Subcutaneous adipose tissue (tissue), 4 donors: ENCODE results near the gene CCR3. TPM values are rescaled to one million over a fixed set of nuclear protein-coding genes. Genes with fewer than 3 reads are reported as not detected.

Experiments used
- total RNA-seq, 4 donors: library from RNA; depleted of rRNA; stranded (reverse); fragments of >200 nt; gene quantifications; one replicate each; pipeline ENCODE4 v1.1.0, GENCODE V29; 2016
- TF ChIP-seq, protein P1 (sequence below): fragments of 450-650 bp; IDR thresholded peaks from one replicate; pipeline ENCODE4 v1.5.1; 2016; ENCODE audit warnings: low read depth, mild to moderate bottlenecking, control low read depth, antibody characterized with exemption, moderate library complexity

Gene CCR3
- total RNA-seq, 4 donors from 2014 or later: not detected

DNA sequence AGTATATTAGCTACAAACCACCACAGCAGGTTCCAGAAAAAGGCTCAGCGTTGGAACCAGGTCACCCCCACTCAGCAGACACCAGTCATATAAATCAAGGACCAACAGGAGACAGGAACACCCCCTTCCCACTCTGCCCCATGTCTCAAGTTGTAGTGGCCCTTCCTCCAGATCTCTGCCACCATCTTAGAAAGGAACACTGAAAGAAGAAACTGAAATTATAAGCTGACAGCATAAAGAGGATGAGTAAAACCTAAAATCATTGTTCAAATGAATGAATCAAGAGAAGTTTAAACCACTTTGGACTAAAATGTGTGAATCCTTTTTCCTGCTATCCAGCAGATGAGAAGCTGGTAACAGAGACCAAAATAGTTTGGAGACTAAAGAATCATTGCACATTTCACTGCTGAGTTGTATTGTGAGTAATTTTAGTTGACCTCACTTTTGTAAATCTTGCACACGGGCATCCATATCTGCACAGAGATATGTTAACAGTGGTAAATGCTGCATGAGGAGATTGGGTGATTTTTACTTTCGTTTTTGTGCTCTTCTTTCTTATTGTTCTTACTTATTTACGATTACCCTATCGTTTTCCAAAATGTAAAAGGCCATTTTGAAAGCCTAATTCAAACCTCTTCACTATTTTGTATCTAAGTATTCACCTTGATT lies 19.8 kb downstream of the CCR3 start:
- TF ChIP-seq, protein P1, sequence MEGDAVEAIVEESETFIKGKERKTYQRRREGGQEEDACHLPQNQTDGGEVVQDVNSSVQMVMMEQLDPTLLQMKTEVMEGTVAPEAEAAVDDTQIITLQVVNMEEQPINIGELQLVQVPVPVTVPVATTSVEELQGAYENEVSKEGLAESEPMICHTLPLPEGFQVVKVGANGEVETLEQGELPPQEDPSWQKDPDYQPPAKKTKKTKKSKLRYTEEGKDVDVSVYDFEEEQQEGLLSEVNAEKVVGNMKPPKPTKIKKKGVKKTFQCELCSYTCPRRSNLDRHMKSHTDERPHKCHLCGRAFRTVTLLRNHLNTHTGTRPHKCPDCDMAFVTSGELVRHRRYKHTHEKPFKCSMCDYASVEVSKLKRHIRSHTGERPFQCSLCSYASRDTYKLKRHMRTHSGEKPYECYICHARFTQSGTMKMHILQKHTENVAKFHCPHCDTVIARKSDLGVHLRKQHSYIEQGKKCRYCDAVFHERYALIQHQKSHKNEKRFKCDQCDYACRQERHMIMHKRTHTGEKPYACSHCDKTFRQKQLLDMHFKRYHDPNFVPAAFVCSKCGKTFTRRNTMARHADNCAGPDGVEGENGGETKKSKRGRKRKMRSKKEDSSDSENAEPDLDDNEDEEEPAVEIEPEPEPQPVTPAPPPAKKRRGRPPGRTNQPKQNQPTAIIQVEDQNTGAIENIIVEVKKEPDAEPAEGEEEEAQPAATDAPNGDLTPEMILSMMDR: no peak

DNA sequence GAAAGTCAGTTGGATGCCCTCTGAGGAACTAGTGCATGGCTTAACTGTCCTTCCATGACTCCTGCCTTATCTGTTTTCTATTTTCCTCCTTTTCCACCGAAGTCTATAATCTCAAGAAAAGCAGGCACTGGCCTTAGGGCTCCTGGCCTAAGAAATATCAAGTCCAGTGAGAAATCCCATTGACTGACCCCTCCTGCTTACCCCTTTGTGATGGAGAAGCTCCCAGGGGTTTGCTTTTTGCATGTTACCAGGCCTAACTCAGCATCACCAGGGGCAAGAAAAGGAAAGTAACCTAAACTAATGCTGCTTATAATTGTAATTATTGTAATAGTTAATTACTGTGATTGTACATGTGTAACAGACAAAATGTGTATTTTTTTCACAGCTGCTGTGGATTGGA lies 21.7 kb downstream of the CCR3 start:
- TF ChIP-seq, protein P1: no peak

DNA sequence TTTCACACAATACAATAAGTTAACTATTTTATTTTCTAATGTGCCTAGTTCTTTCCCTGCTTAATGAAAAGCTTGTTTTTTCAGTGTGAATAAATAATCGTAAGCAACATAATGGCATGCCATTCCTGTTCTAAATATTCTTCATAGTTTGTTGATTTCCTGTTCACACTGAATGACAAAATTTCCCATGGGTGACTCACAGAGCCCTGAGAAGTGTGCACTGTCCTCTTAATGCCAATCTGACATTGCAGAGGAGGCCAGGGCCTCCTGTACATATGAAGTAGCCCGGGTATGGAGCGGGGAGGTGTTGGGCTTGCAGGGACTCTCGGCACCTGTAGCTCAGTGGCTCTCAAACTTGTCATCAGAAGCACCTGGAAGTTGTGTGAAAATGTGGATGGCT lies 24.3 kb downstream of the CCR3 start:
- TF ChIP-seq, protein P1: no peak

DNA sequence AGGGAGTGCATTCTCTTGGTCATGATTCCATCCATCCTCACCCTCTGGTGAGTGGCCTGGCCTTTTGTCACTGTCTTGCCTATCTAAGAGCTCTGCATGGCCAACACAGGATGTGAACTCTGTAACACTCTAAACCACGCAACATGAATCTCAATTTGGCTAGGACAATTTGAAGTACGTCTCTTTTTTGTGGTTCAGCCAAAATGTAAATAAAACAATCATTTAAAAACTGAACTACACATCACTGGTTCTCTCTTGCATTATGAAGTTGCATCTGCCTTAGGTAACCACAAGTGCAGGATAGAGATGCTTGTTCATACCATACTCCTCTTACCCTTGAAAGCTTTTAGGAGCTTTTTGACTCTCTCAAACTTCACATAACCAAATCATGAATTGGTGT lies 27.3 kb downstream of the CCR3 start:
- TF ChIP-seq, protein P1: no peak

DNA sequence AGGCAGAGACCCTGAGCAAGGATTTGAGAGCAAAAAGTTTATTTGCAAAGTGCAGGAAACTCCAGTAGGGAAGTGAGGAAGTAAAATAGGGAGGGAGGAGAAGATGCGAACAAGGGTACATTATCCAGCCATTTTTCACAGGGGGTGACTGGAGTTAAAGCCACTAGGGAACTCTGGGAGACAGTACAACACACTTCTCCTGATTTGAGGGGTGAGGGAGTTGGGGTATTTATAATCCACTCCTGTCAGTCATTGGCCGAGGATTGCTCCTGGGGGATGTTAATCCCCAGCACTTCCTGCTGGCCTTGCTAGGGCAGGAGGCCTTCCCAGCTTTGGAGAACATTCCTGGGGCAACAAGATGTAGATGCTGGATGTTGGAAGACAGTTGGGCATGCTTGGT lies 28.2 kb downstream of the CCR3 start:
- TF ChIP-seq, protein P1: no peak

DNA sequence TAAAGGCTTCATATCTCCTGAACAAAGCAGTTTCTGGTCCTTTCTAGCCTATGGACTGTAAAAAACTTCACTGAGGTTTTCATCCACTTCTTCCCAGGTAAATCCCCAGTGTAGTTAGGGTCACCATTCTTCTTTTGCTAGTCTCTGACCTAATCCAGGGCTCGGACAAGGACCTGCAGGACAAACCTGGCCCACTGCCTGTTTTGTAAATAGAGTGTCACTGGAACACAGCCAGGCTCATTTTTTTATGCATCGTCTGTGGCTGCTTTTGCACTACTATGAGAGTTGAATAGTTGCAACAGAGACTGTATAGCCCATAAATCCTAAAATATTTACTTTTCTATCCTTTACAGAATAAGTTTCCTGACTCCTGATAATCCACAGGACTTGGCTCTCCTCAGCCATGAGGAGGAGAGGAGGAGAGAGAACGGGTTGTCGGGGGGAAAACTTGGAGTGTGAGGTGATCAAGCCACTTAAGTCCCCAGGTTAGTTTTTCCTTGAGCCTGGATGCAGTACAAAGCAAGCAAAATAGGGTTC lies 29.0 kb downstream of the CCR3 start:
- TF ChIP-seq, protein P1: no peak

DNA sequence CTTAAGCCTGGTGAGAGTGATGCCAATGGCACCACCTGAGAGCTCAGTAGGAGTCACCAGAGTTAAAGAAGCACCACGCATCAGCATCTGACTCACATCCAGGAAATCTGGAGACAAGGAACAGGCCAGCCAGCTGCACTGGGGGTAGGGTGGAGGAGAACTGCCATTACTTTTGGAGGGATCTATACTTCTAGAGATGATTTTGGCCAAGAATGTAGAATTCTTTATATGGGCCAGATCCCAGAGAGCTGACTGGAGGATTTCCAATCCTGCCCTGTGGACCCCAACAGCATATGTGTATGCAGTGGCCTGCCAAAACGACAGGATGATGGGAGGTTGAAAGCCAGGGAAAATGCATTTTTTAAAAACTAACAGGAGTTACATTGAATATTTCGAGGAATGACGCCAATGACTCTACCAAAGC lies 29.8 kb downstream of the CCR3 start:
- TF ChIP-seq, protein P1: no peak
